NOMO-1 treated with dmso at 0.1 percent for 144 hours (cell line): Measurements from ENCODE around the gene MAP2K2.

Experiments
- DNase-seq: peaks from one replicate; lab custom pipeline; 2025; ENCODE audit not compliant: unreplicated experiment; lab: John Stamatoyannopoulos, UW

MAP2K2 gene

GRCh38 chr19:4061683-4062418, 62.1 kb downstream of the MAP2K2 start:
- DNase-seq = no peak

GRCh38 chr19:4061178-4061682, 62.7 kb downstream of the MAP2K2 start:
- DNase-seq = peak; percentile 62

GRCh38 chr19:4060621-4061177, 63.2 kb downstream of the MAP2K2 start:
- no peak for DNase-seq

- DNase-seq = peak; percentile 43
Observed at GRCh38 chr19:4059891-4060620, 63.9 kb downstream of the MAP2K2 start.

GRCh38 chr19:4059453-4059871, 64.5 kb downstream of the MAP2K2 start:
- no peak for DNase-seq

GRCh38 chr19:4058693-4059452, 65.0 kb downstream of the MAP2K2 start:
- DNase-seq = no peak

- peak; percentile 91 for DNase-seq
Observed at GRCh38 chr19:4057931-4058692, 65.8 kb downstream of the MAP2K2 start.

- DNase-seq = no peak
Observed at GRCh38 chr19:4055209-4055552, 68.7 kb downstream of the MAP2K2 start.

GRCh38 chr19:4054441-4055208, 69.3 kb downstream of the MAP2K2 start:
- DNase-seq = no peak

GRCh38 chr19:4053423-4054324, 70.2 kb downstream of the MAP2K2 start:
- no peak for DNase-seq

- DNase-seq = no peak
Observed at GRCh38 chr19:4052993-4053422, 70.9 kb downstream of the MAP2K2 start.

GRCh38 chr19:4052114-4052992, 71.6 kb downstream of the MAP2K2 start:
- peak; percentile 73 for DNase-seq

- peak; percentile 93 for DNase-seq
Observed at GRCh38 chr19:4051175-4052101, 72.5 kb downstream of the MAP2K2 start.

- DNase-seq = no peak
Observed at GRCh38 chr19:4049432-4049831, 74.5 kb downstream of the MAP2K2 start.

GRCh38 chr19:4046946-4047683, 76.8 kb downstream of the MAP2K2 start:
- DNase-seq = no peak

- no peak for DNase-seq
Observed at GRCh38 chr19:4046362-4046691, 77.6 kb downstream of the MAP2K2 start.
